IPS-NIHi7 (cell line): ENCODE data around the gene ZNF664.

Experiments used
- DNase-seq: peaks from one replicate; pipeline ENCODE4 v3.0.0; 2012; ENCODE audit warnings: mixed read lengths; ENCODE audit errors: extremely low spot score

The ZNF664 gene

DNA sequence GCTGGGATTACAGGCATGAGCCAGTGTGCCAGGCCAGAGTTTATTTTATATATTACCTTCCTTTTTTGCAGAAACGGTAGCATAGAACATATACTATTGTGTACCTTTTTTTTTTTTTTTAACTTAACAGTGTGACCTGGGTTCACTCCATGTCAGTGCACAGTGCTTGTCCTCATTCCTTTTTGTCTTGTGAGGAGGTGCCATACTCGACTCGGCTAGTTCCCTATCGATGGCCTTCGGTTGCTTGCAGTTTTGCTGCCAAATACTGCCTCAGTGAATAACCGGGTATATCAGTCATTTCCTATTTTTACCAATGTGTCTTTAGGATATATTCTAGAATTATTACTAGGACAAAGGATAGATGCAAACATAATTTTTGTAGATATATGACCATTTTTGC, 36.8 kb downstream of the ZNF664 start:
- DNase-seq: no peak

DNA sequence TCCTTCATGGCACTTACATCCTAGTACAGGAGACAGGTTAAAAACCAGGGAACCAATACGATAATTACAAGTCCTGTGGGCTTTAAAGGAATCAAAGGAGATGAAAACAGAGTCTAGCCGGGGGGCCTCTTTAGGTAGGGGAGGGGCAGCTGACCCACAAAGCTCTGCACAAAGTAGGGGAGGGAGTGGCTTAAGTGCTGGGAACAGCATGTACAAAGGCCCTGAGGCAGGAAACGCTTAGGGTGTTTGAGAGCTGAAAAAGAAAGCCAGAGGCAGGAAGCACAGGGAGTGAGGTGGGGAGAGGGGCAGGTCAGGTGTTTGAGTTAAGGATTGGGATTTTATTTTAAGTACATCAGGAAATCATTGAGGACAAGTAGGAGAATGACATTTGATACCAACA, 37.7 kb downstream of the ZNF664 start:
- no peak for DNase-seq

DNA sequence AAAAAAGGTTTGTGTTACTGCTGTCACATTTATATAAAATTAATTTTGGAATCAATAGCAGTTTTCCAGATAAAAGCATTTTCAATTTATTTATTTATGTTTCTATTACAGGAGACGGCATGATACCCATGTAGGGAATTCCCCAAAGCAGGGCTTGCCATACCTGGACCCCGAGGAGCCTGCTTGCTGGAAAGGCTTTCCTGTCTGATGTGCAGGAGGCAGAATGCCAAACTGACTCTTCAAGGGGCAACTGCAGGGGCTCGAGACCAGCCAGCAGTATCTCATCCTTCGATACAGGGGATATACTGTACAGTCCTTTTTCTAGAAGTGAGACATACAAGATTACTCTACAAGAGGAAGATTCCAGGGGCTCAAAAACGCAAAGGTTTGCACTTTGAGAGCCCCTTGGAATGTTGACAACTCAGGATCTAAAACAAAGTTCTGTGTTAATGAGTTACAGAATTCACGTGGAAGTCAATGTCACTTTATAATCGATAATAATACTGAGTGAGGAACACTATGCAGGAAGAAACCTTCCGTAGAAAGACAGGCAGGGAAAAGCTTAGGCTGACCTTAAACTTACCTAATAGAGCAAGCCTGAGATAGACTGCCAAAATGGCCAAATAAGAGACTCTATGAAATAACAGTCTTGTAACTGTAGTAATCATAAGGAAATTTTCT, 38.6 kb downstream of the ZNF664 start:
- no peak for DNase-seq

DNA sequence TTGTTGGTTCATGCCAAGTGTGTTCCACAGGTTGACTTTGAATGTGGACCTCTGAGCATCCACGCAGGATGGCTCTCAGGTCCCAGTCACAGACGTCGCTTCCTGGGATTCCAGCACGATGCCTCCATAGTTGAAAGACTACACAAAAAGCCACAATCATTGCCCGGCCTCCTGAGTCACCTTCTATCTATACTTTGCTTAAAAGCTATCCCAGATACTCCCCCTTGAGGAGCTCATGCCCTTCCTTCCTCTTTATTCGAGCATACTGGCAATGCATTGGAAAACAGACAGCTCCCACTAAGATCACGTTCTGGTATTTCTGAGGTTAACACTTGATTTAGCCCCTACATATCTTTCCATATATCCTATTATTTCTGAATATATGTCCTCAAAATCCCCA, 40.1 kb downstream of the ZNF664 start:
- no peak for DNase-seq

DNA sequence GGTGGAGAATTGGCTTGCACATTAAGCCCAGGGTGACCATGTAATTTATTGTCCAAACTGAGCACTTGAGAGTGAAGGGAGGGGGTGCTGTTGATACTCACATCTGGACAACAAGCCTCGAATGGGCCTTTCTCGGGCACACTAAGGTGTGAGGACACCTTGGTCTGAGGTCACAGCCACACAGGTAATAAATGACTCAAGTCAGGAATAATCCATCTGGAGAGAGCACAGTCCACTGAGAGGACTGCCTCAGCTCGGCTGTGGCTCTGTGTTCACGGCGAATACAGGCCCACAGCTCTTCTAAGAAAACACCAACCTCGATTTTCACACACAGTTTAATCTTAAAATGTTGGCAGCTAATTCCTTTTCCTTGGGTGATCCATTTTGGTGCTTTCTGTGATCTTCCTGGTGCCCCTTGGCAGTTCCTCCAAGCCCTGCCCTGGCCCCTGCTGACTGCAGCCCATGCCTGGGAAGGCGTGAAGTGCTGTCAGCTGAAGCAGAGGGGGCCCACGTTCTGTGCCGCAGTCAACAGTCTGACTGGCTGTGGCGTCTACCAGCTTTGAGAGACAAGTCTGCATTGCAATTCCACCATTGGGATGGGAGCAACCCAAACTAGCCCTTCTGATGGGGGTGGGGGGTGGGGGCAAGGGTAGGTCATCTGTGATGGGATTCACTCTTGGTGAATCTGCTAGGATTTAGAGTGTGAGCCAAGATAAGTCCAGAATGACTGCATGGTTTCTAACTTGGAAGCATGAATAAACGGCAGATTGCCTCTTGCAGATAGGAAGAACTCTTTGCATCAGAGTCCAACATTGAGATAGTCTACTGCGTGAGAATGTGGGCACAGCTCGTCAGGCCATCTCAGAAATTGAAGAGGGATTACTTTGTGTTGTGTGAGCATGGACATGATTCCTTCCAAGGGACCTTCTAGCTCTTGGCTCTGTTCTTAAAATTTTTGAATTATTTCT, 42.8 kb downstream of the ZNF664 start:
- no peak for DNase-seq

DNA sequence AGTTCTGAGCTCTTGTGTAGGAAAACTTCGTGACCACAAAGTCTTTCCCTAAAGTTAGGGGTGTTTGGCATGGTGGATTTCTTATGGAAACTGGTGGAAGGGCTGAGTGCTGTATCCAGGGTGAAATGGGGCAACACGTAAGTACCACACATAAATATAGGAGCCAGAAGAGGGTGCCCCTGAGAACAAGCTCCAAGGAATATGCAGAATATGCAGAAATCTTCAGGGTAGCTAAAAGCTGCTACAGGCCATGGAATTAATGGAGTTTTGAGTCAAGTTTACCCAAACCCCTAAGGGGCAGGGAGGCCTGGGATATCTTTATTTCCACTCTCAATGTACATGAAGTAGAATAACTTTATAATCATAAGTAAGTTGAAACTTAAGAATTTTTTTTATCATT, 44.0 kb downstream of the ZNF664 start:
- no peak for DNase-seq

DNA sequence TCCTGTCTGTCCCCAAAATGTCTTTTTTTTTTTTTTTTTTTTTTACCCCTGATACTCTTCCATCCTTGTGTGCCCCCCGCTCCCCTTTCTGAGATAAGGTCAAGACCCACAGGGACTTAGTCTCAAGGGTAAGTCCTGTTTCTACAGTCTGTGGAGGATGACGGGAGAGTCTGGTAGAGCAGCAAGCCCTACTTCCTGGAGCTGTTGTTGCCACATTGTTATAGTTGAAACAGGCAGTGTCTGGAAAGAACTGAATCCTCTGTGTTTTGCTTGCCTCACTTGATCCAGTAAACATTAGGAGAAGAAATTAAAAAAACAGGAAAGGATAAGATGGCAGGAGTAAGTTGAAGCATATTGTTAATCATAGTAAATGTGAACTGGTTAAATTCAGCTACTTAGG, 45.5 kb downstream of the ZNF664 start:
- DNase-seq: no peak

DNA sequence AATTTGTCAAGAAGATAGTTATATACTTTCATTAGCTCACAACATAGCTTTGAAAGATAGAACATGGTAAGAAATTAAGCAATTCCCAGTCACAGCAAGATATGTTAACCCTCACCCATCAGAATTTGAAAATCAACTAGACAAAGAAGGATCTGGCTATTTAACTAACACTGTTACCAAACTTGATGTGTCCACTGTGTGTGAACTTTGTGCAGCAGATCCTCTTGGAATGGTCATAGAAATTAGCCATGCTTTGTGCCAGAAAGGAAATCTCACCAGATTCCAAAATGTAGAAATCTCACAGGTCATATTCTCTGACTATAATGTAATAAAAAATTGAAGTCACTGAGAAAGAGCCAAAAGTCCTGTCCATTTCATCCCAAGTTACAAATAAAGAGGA, 46.1 kb downstream of the ZNF664 start:
- no peak for DNase-seq

DNA sequence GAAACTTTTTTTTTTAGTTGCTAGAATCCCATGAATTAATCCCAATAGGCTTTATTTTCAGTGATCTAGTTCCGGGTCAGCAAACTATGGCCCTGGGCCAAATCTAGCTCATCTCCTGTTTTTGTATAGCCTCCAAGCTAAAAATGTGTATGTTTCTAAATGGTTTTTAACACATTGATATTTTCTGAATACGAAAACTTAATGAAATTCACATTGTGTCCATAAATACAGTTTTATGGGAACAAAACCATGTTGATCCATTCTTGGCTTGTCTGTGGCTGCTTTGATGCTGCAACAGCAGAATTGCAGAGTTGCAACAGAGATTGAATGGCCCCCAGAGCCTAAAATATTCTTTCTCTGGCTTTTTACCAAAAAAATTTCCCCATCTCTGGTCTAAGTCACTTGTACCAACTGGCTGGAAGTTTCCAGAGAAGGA, 47.5 kb downstream of the ZNF664 start:
- no peak for DNase-seq

DNA sequence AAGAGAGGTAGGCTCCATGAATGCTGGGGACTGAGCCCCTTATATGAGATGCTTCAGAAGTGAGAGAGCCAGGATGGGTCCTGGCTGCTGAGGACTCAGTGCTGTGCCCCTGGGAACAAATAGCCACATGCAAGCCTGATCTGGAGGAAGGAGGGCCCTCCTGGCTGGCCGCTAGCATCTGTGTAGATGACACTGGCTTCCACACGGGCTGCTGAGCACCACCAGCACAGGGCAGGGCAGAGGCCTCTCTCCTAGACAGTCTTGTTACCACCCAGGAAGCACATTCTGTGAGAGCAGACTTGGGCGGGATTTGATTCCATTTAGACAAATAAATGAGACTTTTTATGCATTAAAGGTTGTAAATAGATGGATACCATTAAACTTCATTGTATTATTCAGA, 48.0 kb downstream of the ZNF664 start:
- DNase-seq: no peak

DNA sequence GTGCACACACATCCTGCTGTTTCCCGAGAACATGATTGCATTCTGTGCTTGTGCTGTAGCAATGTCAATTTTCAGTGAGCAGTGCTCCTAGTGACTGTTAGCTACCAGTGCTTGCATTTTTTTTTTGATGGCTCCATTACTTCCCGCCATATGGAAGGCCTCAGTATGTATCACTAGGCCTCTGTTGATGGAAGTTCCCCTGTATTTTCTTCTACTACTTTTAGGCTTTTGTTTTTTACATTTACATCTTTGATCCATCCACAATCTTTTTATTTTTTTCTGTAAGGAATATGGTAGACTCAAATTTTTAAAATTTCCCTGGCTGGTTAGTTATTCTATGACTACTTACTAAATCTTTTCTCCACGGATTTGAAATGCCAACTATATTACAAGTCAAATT, 49.1 kb downstream of the ZNF664 start:
- DNase-seq: no peak

DNA sequence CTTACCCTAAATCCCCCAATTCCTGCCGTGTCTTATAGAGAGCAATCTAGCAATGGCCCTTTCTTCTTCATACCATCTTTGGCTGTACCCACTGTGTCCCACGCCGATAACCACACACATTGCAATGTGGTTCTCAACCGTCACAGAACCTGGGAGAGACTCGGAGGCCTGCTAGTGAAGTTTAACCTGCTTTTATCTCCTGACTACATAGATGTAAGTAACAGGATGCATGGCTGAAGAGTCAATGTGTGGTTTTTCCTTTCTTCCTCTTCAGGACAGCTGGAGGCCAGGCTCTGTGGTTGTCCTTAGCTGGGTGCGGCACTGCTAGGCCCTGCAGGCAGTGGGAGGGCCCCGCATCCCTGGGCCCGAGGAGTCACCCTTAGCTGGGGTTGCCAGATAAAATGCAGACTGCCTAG, 51.3 kb downstream of the ZNF664 start:
- DNase-seq: no peak

DNA sequence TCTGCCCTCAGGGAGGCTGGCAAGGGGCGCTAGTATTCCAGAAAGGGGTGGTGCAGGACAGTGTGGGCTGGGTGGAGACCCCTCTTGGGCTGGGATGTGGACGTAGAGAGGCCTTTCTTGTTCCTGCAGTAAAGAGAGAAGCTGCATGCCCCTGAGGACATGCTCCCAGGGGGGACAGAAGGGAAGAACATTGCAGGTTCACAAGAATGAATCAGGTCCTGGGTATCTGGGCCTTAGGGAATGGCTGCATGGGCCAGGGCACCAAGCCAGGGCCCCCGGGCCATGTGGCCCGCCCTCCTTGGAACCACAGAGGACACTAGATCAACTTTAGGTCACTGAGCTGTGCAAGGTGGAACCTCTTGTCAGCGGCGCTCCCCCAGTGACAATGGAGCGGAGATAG, 51.8 kb downstream of the ZNF664 start:
- DNase-seq: no peak

DNA sequence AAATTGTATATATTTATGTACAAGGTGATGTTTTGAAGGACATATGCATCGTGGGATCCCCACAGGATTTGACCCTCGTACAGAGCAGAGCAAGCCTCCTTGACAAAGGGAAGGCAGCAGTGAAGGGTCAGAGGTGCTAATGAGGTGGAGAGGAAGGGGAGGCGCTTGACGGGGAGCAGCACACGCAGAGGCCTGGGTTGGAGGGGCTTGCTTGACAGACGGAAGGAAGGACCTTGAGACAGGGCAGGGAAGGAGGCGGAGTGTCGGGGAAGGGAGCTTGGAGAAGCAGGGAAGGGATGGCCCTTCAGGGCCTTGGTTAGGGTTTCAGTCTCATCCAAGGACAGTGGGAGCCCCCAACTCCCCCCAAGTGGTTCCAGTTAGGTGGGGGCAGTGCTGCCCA, 52.6 kb downstream of the ZNF664 start:
- DNase-seq: peak; percentile 61

DNA sequence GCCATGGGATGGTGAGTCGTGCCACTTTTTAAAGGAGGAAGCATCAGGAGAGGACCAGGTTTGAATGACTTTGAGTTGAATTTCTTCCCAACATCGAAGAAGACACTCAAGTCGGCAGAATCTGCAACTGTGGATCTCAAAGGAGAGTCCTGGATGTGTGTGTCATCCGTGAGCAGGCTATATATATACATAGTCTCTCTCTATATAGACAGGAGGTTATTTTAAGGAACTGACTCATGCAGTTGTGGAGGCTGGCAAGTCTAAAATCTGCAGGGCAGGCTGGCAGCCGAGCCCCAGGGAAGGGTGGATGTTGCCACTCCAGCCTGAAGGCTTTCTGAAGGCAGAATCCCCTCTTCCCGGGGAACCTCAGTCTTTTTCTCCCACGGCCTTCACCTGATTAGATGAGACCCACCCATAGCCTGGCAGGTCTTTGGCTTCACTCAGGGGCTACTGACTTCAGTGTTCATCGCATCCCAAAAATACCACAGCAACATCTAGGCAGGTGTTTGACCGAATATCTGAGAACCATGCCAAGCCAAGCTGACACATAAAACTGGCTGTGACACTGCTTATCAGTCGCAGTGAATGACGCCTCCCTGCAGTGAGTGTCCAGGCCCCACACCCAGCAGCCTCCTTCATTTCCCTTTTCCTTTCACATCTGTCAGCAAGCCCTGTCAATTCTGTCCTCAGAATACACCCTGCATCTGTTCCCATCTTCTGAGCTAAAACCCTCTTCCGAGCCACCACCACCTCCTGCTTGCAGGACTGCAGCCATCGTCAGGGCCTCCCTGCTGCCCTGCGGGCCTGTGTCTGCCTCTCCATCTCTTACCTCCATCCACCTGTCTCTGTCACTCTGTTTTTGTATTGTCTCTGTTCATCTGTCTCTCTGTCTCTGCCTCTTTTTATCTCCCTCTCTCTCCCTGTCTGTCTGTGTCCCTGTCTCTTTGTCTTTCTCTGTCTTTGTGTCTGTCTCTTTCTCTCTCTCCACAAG, 54.0 kb downstream of the ZNF664 start:
- DNase-seq: no peak

DNA sequence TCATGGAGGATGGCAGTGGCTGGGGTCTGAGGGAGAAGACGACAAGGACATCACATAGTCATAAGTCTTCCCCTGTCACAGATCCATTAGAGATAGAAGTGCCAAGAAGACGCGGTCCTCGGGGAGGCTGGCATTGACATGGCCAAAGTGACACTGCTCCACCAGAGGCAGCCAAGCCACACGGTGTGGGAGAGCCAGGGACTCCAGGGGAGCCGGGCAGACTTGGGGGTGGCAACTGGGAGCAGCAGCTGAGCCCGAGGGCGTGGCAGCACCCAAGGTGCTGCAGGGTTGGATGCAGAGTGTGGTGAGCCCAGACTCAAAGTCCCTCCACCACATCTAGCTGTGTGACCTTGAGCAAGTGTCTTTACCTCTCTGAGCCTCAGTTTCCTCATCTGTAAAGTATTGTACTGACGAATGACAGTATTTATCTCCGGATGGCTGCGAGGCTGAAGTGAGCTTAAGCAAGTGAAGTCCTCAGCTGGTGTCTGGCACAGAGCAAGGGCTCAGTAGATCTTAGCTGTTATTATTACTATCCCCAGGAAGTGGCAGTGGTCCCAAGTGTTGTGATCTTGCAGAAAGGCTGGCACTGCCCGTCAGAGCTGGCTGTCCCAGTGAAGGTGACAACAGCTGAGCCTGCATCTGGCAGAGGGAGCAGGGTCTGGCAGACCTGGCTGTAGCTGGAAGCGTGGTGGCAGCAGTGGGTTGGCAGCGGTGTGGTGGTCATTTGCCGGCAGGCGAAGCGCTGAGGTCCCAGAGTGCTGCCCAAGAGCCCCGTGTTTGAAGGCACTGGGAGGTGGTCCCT, 54.9 kb downstream of the ZNF664 start:
- DNase-seq: no peak

DNA sequence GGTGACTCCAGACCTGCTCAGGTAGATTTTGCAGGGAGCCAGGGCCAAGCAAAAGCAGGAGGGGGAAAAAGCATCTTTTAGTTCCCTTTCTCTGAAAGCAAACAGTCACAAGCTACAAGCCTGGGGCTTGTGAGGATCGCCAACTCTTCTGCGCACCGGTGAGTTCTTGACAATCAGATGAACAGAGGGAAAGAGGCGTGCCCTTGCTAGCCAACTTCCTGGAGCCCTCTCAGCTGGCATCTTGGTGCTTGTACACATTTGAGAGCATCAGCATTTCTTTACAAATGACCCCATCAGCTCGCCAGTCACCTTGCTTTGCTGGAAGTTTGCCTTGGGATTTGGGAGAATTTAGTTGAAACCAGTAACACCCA, 55.5 kb downstream of the ZNF664 start:
- DNase-seq: no peak

DNA sequence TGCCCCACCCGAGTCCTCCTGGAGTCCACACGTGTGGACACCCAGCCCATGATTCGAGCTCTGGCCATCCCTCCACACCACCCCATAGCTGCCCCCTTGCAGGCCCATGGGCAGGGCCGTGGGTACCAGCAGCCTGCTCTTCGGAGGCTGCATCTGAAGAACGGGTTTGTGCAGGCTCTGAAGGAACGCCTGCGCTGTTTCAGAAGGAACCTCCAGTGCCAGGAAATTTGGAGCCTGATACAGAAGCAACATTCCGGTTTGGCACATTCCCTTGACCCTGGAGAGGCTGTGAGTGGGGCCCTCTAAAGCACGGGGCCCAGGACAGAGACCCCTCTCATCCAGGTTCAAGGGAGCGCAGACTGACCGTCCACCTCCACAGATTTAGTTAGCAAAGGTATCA, 57.0 kb downstream of the ZNF664 start:
- DNase-seq: no peak

DNA sequence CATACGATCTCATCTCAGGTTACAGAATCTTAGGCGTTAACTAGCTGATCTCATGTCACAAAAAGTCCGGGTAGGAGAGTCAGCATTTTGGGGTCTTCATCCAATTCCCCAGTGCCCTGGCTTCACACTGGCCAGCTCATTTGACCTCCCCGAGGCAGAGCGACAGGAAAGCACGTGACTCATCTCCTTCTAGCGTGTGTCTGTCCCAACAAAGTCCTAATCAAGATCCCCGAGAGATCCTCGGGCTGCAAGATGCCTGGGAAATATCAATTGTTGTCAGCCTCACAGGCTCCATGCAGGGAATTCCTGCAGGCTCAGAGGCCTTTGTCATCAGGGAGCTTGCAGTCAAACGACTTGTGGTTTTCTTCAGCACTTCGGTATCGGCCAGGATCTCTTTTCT, 57.5 kb downstream of the ZNF664 start:
- DNase-seq: peak; percentile 63

DNA sequence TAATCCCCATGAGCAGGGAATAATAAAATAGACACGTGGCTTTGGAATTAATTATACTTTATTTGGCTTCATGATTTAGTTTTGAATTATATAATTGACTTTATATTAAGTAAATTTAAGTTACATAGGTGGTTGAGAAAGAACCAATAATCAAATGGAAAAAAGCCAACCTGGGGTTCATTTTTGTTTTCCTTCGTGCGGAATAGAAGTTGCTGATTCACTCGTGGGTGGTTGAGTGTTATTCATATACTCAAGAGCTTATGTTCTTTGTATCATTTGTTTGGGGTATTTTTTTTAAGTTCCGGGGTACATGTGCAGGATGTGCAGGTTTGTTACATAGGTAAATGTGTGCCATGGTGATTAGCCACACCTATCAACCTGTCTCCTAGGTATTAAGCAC, 58.0 kb downstream of the ZNF664 start:
- DNase-seq: no peak

DNA sequence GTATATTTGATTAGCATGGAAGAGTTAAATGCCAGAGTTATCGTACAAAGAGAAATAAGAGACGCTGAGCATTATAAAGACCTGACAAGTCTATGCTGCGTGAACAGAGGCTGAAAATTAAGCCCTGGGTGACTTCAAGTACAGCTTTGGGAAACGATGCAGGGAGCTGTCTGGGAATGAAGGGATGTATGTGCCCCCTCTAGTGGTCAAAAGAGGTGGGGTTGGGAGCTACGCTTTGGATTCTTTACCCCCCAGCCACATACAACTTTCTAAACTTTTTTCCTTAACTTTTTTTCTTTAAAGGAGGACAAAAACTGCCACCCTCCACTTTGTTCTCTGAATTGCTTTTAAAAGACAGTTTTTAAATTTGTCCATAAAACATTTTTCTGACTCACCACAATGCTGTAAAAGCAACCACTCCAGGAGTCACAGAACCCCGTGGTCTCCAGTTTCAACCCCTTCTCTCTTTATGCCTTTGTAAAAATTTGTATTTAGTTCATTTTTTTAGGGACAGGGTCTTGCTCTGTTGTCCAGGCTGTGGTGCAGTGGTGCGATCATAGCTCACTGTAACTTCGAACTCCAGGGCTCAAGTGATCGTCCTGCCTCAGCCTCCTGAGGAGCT, 59.4 kb downstream of the ZNF664 start:
- peak; percentile 83 for DNase-seq
